Endothelial cell of umbilical vein (primary cell): ENCODE measurements around the gene ANKRD33B.

ENCODE experiments used
- CTCF ChIP-seq, 2 donors: IDR thresholded peaks; 1 replicate in 1 of 2; 2 replicates in 1 of 2; pipeline ENCODE4 v1.5.1; 2011; ENCODE audit warnings: low read length in 2 of 2, mild to moderate bottlenecking in 2 of 2, moderate library complexity in 2 of 2, control low read depth in 1 of 2, inconsistent platforms in 1 of 2, low read depth in 1 of 2; ENCODE audit not compliant: insufficient read depth in 1 of 2; ENCODE audit errors: extremely low read depth in 1 of 2
- MAX ChIP-seq: IDR thresholded peaks from 2 replicates; pipeline ENCODE4 v1.6.1; 2011; ENCODE audit not compliant: insufficient read depth, insufficient read length
- MYC ChIP-seq: IDR thresholded peaks from one replicate; pipeline ENCODE4 v1.6.1; 2011; ENCODE audit warnings: mild to moderate bottlenecking, low read depth, low read length
- POLR2A ChIP-seq: IDR thresholded peaks from 2 replicates; pipeline ENCODE4 v1.6.1; 2012; ENCODE audit warnings: low read depth, mild to moderate bottlenecking, control low read depth, low read length
- POLR2AphosphoS5 ChIP-seq: IDR thresholded peaks from 2 replicates; pipeline ENCODE4 v1.6.1; 2012; ENCODE audit warnings: low read depth, mild to moderate bottlenecking, control low read depth, low read length, moderate library complexity; ENCODE audit not compliant: insufficient read depth

GRCh38 chr5:10704949-10705621 is 141.2 kb downstream of the ANKRD33B start:
- TF ChIP-seq POLR2AphosphoS5 (peak; percentile 79), CTCF (IDR thresholded peaks at IDR 0.05; ENCODE audit: extremely low read depth in 1 of 2, insufficient read depth in 1 of 2, low read depth in 1 of 2, low read length in 2 of 2) (no peak), POLR2A (no peak), MAX (no peak), MYC (no peak)
